Mucosa of stomach (tissue), 1 donor: Measurements from ENCODE around the gene TRMT5.

Source experiments
- H3K27me3 ChIP-seq: one replicate; pipeline ENCODE4 v1.7.0; 2013; ENCODE audit warnings: mild to moderate bottlenecking, low read length; ENCODE audit not compliant: control insufficient read depth, insufficient read depth
- H3K36me3 ChIP-seq: one replicate; pipeline ENCODE4 v1.7.0; 2013; ENCODE audit warnings: low read length; ENCODE audit not compliant: control insufficient read depth, insufficient read depth
- H3K4me1 ChIP-seq: one replicate; pipeline ENCODE4 v1.7.0; 2013; ENCODE audit warnings: mild to moderate bottlenecking, low read length; ENCODE audit not compliant: control insufficient read depth, insufficient read depth
- H3K4me3 ChIP-seq: one replicate; pipeline ENCODE4 v1.7.0; 2013; ENCODE audit warnings: low read length
- H3K9ac ChIP-seq: one replicate; pipeline ENCODE4 v1.7.0; 2013; ENCODE audit warnings: mild to moderate bottlenecking, low read length, moderate library complexity
- H3K9me3 ChIP-seq: one replicate; pipeline ENCODE4 v1.7.0; 2013; ENCODE audit warnings: mild to moderate bottlenecking, low read length, moderate library complexity; ENCODE audit not compliant: control insufficient read depth
- donor health status: Pancreatic carcinoma.

Gene TRMT5

GRCh38 chr14:60922050-60922449 is 58.8 kb downstream of the TRMT5 start:
- no peak overlapping the region for H3K4me3 ChIP-seq
- H3K9ac ChIP-seq: no peak overlapping the region
- H3K9me3 ChIP-seq: no peaks in the 10 kb centered on the region
- H3K27me3 ChIP-seq: no peaks in the 10 kb centered on the region
- H3K4me1 ChIP-seq: no peaks in the 10 kb centered on the region
- no peaks in the 10 kb centered on the region for H3K36me3 ChIP-seq
